ENCODE measurements around the gene ADGRE2.
"Not testable (repeated sequence)": the region's sequence is repeated elsewhere in the genome, so short reads cannot be mapped to it uniquely, and the experiment has no call there.

ADGRE2 gene

GRCh38 chr19:14777645-14778044, 715 bp downstream of the ADGRE2 start:
- DNase-seq: not testable (repeated sequence)

- DNase-seq: no peak
Measured at GRCh38 chr19:14775869-14776586, 2.3 kb downstream of the ADGRE2 start.

- not testable (repeated sequence) for DNase-seq
Measured at GRCh38 chr19:14775326-14775725, 3.0 kb downstream of the ADGRE2 start.

- DNase-seq: no peak
Measured at GRCh38 chr19:14774373-14774772, 4.0 kb downstream of the ADGRE2 start.

DNA sequence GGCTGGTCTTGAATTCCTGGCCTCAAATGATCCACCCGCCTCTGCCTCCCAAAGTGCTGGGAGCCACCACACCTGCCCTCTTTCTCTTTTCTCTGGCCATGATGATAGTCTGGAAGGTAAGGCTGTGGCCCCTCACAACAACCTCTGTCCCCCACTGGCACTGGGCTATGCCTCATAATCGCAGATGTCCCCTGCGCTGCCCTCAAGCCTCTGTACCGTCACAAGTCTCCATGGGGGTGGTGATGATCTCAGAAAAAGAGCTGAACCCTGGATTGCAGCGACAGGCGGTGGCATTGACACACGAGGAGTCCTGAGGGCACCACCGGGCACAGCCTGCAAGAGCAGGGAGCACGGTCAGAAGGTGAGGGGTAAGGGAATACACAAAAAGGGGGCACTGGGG, 4.6 kb downstream of the ADGRE2 start:
- DNase-seq: not testable (repeated sequence)

DNA sequence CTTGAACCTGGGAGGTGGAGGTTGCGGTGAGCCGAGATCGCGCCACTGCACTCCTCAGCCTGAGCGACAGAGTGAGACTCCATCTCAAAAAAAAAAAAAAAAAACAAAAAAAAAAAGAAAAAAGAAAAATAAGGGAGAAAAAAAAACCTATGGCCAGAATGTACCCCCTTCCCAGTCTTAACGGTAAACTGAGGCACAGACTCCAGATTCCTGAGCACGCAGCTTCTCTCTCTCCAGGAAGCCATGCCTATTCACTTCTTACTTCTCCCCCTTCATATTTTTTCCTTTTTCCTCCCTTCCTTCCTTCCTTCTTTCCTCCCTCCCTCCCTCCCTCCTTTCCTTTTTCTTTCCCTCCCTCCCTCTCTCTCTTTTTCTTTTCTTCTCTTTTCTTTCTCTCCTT, 5.4 kb downstream of the ADGRE2 start:
- no peak for DNase-seq

GRCh38 chr19:14772467-14772866, 5.9 kb downstream of the ADGRE2 start:
- DNase-seq: no peak

DNA sequence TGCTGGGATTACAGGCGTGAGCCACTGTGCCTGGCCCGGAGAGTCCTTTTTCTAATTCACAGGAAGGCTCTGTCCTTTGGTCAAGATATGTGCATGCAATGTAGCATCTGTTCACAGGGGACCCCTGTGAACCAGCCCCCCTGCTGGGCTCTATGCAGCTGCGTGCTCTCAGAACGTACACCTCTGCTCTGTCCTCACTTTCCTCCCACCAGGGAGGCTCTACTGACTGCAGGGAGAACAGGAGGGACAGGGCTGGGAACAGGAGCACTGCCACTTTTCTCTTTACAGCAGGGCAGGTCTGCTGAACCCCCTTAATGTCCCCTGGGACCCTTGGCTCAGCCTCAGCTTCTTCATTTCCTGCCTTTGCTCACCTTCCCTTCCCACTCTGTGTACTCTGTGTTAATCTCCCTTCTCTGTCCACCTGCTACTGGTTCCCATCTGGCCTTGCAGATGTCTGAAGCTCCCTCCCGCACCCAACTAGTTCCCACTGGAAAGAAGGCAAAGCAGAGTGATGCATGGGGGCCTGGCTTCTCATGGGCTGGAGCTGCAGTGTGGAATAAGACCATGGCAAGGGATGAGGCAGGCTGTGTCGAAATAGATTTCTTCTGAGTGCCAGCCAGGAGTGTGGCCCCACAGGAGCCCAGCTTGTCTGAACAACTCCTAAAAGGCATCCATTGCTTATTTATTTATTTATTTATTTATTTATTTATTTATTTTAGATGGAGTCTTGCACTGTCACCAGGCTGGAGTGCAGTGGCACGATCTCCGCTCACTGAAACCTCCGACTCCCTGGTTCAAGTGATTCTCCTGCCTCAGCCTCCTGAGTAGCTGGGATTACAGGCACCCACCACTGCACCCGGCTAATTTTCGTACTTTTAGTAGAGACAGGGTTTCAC, 7.2 kb downstream of the ADGRE2 start:
- no peak for DNase-seq

DNA sequence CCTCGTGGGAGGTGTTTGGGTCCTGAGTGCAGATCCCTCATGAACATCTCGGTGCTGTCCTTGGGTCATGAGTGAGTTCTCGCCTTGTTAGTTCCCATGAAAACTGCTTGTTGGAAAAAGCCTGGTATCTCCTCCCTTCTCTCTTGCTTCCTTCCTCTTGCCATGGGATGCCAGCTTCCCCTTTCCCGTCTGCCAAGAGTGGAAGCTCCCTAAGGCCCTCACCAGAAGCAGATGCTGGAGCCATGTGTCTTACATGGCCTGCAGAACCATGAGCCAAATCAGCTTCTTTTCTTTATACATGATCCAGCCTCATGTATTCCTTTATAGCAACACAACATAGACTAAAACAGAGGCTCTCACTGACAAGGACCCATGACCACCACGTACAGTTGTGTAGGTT, 8.2 kb downstream of the ADGRE2 start:
- DNase-seq: no peak

DNA sequence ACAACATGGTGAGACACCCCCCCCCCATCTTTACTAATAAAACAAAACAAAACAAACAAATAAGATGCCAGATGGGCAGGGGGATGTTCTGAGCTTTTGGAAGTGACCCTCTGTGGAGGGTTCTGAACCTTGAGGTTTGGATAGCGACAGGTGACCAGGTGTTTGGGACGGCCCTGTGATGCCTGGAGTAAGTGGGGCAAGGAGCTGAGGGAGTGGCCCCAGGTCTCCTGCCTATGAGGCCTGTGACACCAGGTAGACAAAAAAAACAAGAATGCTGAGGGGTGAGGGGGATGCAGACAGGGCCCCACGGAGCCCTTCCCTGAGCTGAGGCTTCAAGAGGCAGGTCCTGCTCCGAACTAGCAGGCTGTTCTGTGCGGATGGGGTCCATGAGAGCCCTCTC, 9.2 kb downstream of the ADGRE2 start:
- no peak for DNase-seq

- DNase-seq: no peak
Measured at GRCh38 chr19:14768001-14768400, 10.4 kb downstream of the ADGRE2 start.

DNA sequence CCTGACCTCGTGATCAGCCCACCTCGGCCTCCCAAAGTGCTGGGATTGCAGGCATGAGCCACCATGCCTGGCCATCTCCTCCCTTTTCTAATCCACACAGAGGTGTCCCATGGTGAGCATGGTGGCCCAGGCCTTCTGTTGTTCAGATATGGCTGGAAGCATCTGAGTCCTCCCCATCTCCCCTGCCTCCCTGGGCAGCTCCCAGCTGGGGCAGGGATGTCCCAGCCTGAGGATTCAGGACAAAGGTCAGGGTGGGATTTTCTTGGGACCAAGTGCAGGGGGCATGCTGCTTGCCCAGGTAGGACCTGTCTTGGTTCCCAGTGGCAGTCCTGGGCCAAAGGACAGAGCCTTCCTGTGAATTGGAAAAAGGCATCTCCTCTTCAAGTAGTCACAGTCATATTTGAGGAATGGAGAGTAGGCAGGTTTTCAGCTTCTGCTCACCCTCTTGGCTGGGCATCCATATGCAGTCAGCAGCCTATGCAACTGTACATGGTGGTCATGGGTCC, 10.8 kb downstream of the ADGRE2 start:
- no peak for DNase-seq

DNA sequence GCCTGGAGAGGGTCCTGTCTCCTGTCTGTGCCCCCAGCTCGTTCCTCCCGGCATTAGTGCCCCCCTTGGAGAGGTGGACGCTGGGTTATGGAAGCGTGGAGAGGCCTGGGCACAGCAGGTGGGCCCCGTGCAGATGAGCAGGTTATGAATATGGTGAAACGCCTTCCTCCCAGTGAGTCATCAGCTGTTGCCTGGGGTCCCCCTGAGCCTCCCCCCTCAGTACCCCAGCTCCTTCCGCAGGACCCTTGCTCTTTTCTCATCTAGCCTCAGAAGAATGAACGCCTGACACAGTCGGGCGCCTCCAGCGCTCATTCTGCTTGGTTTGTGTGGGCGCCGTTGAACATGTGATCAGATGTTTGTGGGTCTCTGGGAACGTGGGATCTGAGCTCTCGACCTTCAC, 12.5 kb downstream of the ADGRE2 start:
- DNase-seq: not testable (repeated sequence)

DNA sequence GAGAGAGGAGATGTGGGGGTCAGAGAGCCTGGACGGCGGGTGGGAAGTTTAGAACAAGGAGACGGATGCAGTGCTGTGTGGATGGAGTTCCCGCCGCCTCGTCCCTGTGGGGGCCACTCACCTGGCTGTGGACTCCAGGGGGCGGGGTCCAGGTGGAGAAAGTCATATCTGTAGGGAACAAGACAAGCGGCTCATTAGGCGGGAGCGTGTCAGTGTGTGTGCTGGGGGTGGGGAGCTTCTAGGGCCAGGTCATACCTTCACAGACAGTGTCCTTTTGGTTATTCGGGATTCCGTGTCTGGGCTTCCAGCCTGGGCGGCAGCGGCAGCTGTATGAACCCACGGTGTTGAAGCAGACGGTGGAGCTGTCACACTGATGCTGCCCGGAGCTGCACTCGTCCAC, 13.0 kb downstream of the ADGRE2 start:
- DNase-seq: not testable (repeated sequence)

DNA sequence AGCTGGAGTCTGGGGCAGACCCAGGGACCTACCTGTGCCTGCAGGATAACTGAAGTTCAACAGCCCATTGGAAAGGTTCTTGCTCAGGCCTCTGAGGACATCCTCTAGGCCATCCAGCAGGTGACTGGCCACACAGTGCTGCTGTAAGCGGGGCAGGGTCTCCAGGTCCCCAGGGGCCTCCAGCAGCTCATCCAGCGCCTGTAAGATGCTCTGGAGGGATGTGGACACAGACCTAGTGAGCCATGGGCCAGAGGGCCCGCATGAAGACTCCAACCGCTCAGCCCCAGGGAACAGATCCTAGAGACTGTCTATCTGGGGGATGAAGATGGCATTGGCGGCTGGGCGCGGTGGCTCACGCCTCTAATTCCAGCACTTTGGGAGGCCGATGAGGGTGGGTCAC, 14.0 kb downstream of the ADGRE2 start:
- DNase-seq: no peak

- no peak for DNase-seq
Measured at GRCh38 chr19:14763497-14764145, 14.7 kb downstream of the ADGRE2 start.

- DNase-seq: no peak
Measured at GRCh38 chr19:14762111-14762510, 16.2 kb downstream of the ADGRE2 start.

DNA sequence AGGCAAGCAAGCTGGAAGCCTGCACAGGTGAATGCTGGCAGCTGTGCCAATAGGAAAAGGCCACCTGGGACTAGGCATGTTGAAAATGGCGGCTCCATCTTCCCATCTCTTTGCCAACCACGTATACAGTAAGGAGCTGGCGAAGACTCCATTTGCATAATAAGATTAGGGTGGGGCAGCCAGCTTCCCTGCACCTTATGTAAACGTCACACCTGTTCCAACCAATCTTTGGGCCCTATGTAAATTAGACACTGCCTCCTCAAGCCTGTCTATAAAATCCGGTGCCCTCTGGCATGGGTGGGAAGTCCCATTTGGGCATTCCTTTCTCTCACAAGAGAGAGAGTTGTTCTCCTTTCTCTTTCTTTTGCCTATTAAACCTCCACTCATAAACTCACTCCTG, 16.8 kb downstream of the ADGRE2 start:
- no peak for DNase-seq

GRCh38 chr19:14758816-14759215, 19.5 kb downstream of the ADGRE2 start:
- no peak for DNase-seq

DNA sequence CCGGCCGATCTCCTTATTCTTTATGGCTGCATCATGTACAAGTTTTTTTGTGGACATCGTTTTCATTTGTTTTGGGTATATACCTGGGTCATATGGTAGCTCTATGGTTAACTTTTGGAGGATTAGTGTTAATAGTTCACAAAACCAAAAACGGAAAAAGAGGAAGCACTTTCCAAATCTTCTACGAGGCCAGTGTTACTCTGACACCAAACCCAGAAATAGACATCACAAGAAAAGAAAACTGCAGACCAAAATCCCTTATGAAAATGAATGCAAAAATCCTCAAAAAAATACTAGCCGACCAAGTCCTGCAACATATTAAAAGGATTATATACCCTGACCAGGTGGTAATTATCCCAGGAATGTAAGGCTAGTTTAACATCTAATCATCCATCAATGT, 29.8 kb downstream of the ADGRE2 start:
- no peak for DNase-seq

DNA sequence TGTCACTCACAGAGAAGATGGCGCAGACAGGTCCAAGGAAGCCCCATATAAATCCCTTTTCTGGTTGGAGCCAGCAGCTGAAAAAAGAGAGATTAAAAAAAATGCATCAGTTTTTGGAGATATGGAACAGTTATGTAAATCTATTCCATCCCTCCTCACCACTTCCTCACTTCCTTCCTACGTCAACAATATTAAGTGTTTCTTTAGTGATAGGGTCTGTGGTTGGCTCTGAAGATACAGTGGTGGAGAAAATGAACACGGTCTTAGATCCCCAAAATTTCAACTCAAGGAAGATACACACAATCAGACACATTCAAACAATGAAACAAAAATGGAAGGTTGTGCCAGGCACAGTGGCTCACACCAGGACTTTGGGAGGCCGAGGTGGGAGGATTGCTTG, 31.5 kb downstream of the ADGRE2 start:
- no peak for DNase-seq

GRCh38 chr19:14735915-14736314, 42.4 kb downstream of the ADGRE2 start:
- DNase-seq: no peak

- DNase-seq: no peak
Measured at GRCh38 chr19:14733574-14733973, 44.8 kb downstream of the ADGRE2 start.

- DNase-seq: no peak
Measured at GRCh38 chr19:14732510-14732909, 45.9 kb downstream of the ADGRE2 start.

Data from NCI-H446 treated with DMSO at 0.1 percent for 48 hours (cell line).